Skin epidermis (tissue), 12 donors: ENCODE results near the gene NOP53.
"Not testable (repeated sequence)": the region's sequence is repeated elsewhere in the genome, so short reads cannot be mapped to it uniquely, and the experiment has no call there.

Source experiments
- H3K27ac ChIP-seq, 21 experiments: fragments of 200-600 bp; sonication (generic) in 11 of 21; one replicate each; pipeline ENCODE4 v1.5.0; 2020; ENCODE audit warnings: mild to moderate bottlenecking in 3 of 21, inconsistent platforms in 2 of 21, moderate library complexity in 2 of 21
- H3K4me3 ChIP-seq, 7 experiments: fragments of 200-600 bp; sonication (generic) in 2 of 7; one replicate each; pipeline ENCODE4 v1.5.0; 2020; ENCODE audit warnings: inconsistent platforms in 2 of 7, mild to moderate bottlenecking in 2 of 7, moderate library complexity in 1 of 7

Gene NOP53

GRCh38 chr19:47766359-47766620 is 20.9 kb downstream of the NOP53 start:
- Histone ChIP-seq H3K27ac (no peak overlapping the region), H3K4me3 (no peak overlapping the region)

GRCh38 chr19:47766670-47767069 is 21.3 kb downstream of the NOP53 start:
- H3K27ac ChIP-seq: no peak overlapping the region

GRCh38 chr19:47767349-47767748 is 22.0 kb downstream of the NOP53 start:
- H3K4me3 ChIP-seq: no peak overlapping the region
- no peak overlapping the region for H3K27ac ChIP-seq

More at GRCh38 chr19:47766670-47767069, 21.3 kb downstream of the NOP53 start:
- H3K4me3 ChIP-seq: no peak overlapping the region

GRCh38 chr19:47768604-47769003 is 23.3 kb downstream of the NOP53 start:
- H3K27ac ChIP-seq: no peak overlapping the region

GRCh38 chr19:47769534-47769933 is 24.2 kb downstream of the NOP53 start:
- H3K27ac ChIP-seq: no peak overlapping the region

More at GRCh38 chr19:47768604-47769003, 23.3 kb downstream of the NOP53 start:
- H3K4me3 ChIP-seq: no peak overlapping the region

GRCh38 chr19:47771291-47771690 is 25.9 kb downstream of the NOP53 start:
- not testable (repeated sequence) for H3K27ac ChIP-seq, H3K4me3 ChIP-seq

More at GRCh38 chr19:47769534-47769933, 24.2 kb downstream of the NOP53 start:
- H3K4me3 ChIP-seq: no peak overlapping the region

- Histone ChIP-seq H3K27ac (peak overlapping the region in 18 of 21 experiments; percentile 24 to 100 (median 98)), H3K4me3 (no peak overlapping the region)
Observed at GRCh38 chr19:47776568-47776967, 31.2 kb downstream of the NOP53 start.

GRCh38 chr19:47777245-47778048 is 32.1 kb downstream of the NOP53 start:
- peak overlapping the region in 20 of 21 experiments; percentile 95 to 100 (median 99) for H3K27ac ChIP-seq

GRCh38 chr19:47778049-47778953 is 33.0 kb downstream of the NOP53 start, which contains the start of gene SELENOW:
TSS of gene SELENOW (plus strand) at chr19:47778703. CDS start at chr19:47778786, 83 bp downstream.
- Histone ChIP-seq H3K4me3 (peak within 1 kb of the TSS; percentile 80 to 96 (median 90)), H3K27ac (peak within 1 kb of the TSS; percentile 87 to 100 (median 99))

More at GRCh38 chr19:47777245-47778048, 32.1 kb downstream of the NOP53 start:
- H3K4me3 ChIP-seq: peak overlapping the region; percentile 80 to 96 (median 90)

GRCh38 chr19:47778954-47779351 is 33.6 kb downstream of the NOP53 start:
- Histone ChIP-seq H3K4me3 (peak overlapping the region; percentile 80 to 96 (median 90)), H3K27ac (peak overlapping the region; percentile 87 to 100 (median 99))

GRCh38 chr19:47779524-47780214 is 34.3 kb downstream of the NOP53 start:
- H3K4me3 ChIP-seq: peak overlapping the region; percentile 80 to 96 (median 90)
- peak overlapping the region in 17 of 21 experiments; percentile 13 to 100 (median 99) for H3K27ac ChIP-seq

- H3K4me3 ChIP-seq: peak overlapping the region in 6 of 7 experiments; percentile 84 to 96 (median 90)
- H3K27ac ChIP-seq: peak overlapping the region in 13 of 21 experiments; percentile 13 to 100 (median 99)
Observed at GRCh38 chr19:47780215-47780551, 34.8 kb downstream of the NOP53 start.

GRCh38 chr19:47781590-47782262 is 36.4 kb downstream of the NOP53 start:
- peak overlapping the region in 2 of 21 experiments; percentile 14 to 99 for H3K27ac ChIP-seq
- no peak overlapping the region for H3K4me3 ChIP-seq

GRCh38 chr19:47786566-47786965 is 41.2 kb downstream of the NOP53 start:
- no peak overlapping the region for H3K27ac ChIP-seq
- no peak overlapping the region for H3K4me3 ChIP-seq

- not testable (repeated sequence) for H3K4me3 ChIP-seq, H3K27ac ChIP-seq
Observed at GRCh38 chr19:47787307-47787706, 42.0 kb downstream of the NOP53 start.

- not testable (repeated sequence) for H3K27ac ChIP-seq, H3K4me3 ChIP-seq
Observed at GRCh38 chr19:47789811-47790210, 44.5 kb downstream of the NOP53 start.

- Histone ChIP-seq H3K4me3 (no peak overlapping the region), H3K27ac (no peak overlapping the region)
Observed at GRCh38 chr19:47790398-47790814, 45.1 kb downstream of the NOP53 start.

- no peak overlapping the region for H3K4me3 ChIP-seq
- H3K27ac ChIP-seq: no peak overlapping the region
Observed at GRCh38 chr19:47792616-47793015, 47.3 kb downstream of the NOP53 start.

GRCh38 chr19:47794526-47794925 is 49.2 kb downstream of the NOP53 start:
- Histone ChIP-seq H3K4me3 (no peak overlapping the region), H3K27ac (no peak overlapping the region)
